Spleen (tissue), 11 donors: Measurements from ENCODE around the gene RBM27. TPM values are rescaled to one million over a fixed set of nuclear protein-coding genes. Genes with fewer than 3 reads are reported as not detected.
"Not testable (repeated sequence)": the region's sequence is repeated elsewhere in the genome, so short reads cannot be mapped to it uniquely, and the experiment has no call there.

Experiments
- DNase-seq: peaks from one replicate; pipeline ENCODE4 v3.0.0-alpha.2; 2020
- H3K27ac ChIP-seq, 8 donors: fragments of 200-600 bp; sonication (generic) in 7 of 8; 1 replicate in 4 of 8; 2 replicates in 4 of 8; pipeline versions ENCODE4 v1.5.0 to v1.8.0; 2016 to 2021; ENCODE audit warnings: inconsistent platforms in 4 of 8, mild to moderate bottlenecking in 4 of 8, moderate library complexity in 1 of 8
- H3K27me3 ChIP-seq, 7 donors: fragments of 200-600 bp; sonication (generic) in 6 of 7; replicated peaks in 1 of 7; 1 replicate in 4 of 7; 2 replicates in 3 of 7; pipeline versions ENCODE4 v1.5.0 to v1.8.0; 2016 to 2021; ENCODE audit warnings: inconsistent platforms in 3 of 7, mild to moderate bottlenecking in 1 of 7
- H3K36me3 ChIP-seq, 6 donors: fragments of 200-600 bp; sonication (generic) in 5 of 6; 1 replicate in 4 of 6; 2 replicates in 2 of 6; pipeline versions ENCODE4 v1.5.0 to v1.8.0; 2016 to 2021; ENCODE audit warnings: inconsistent platforms in 2 of 6
- H3K4me1 ChIP-seq, 6 donors: fragments of 200-600 bp; sonication (generic) in 5 of 6; 1 replicate in 3 of 6; 2 replicates in 3 of 6; pipeline versions ENCODE4 v1.5.0 to v1.8.0; 2016 to 2021; ENCODE audit warnings: inconsistent platforms in 3 of 6
- H3K4me3 ChIP-seq, 8 donors: fragments of 200-600 bp; sonication (generic) in 7 of 8; 1 replicate in 4 of 8; 2 replicates in 4 of 8; pipeline versions ENCODE4 v1.5.0 to v1.8.0; 2016 to 2021; ENCODE audit warnings: inconsistent platforms in 4 of 8, mild to moderate bottlenecking in 4 of 8, moderate library complexity in 2 of 8
- H3K9me3 ChIP-seq, 8 donors: fragments of 200-600 bp; sonication (generic) in 7 of 8; 1 replicate in 4 of 8; 2 replicates in 4 of 8; pipeline versions ENCODE4 v1.5.0 to v1.8.0; 2016 to 2021; ENCODE audit warnings: inconsistent platforms in 4 of 8
- CTCF ChIP-seq, 11 experiments: fragments of 200-600 bp in 7 of 11; fragments of 450-650 bp in 4 of 11; sonication (generic) in 4 of 11; IDR thresholded peaks in 8 of 11; conservative IDR thresholded peaks in 3 of 11; 1 replicate in 7 of 11; 2 replicates in 4 of 11; pipeline versions ENCODE4 v1.4.0 to v1.8.0; 2016 to 2021; ENCODE audit warnings: antibody characterized with exemption in 11 of 11, inconsistent platforms in 4 of 11, mild to moderate bottlenecking in 1 of 11
- POLR2A ChIP-seq, 3 donors: fragments of 450-650 bp; IDR thresholded peaks; one replicate each; pipeline ENCODE4 v1.5.1; 2017; ENCODE audit warnings: antibody characterized with exemption in 3 of 3, mild to moderate bottlenecking in 1 of 3
- POLR2AphosphoS5 ChIP-seq, 3 donors: sonication (generic); formaldehyde crosslinking; IDR thresholded peaks; one replicate each; pipeline ENCODE4 v1.5.1; 2017; ENCODE audit warnings: antibody characterized with exemption in 3 of 3
- WGBS, 5 donors: extraction: QIAGEN DNeasy Blood & Tissue Kit in 3 of 5; methylation state at CpG; one replicate each; pipeline versions ENCODE4 v1.1.5 to v1.1.7; 2013 to 2018; 5-methylcytosine and 5-hydroxymethylcytosine counted together
- intact Hi-C: fragments of 100-400 bp; cut with DNase I; formaldehyde crosslinking; loops from one replicate; pipeline ENCODE4 v1.15.0; 2023; ENCODE audit warnings: low total_unique reads
- polyA plus RNA-seq, 3 donors: library from polyadenylated mRNA; stranded (reverse); fragments of 200-250 nt; gene quantifications; one replicate each; pipeline ENCODE4 v1.2.1, GENCODE V29; 2013
- total RNA-seq, 7 donors: library from RNA; depleted of rRNA in 3 of 7; stranded (reverse); fragments of >200 nt in 3 of 7; fragmentation: NEBNext Ultra II Directional in 4 of 7; extraction: Animal tissue kit (Norgen Biotek cat#: 25700) in 4 of 7; gene quantifications; one replicate each; pipeline versions ENCODE4 v1.1.0 to v1.2.1, GENCODE V29; 2016 to 2021
- donor health status: healthy with polysubstance abuse.
- donor health status: DM: no; HTN: no; CAD: no; lungs with moderate emphysema.
- donor health status: DM: no; HTN: no; CAD: no.
- donor health status: Bipolar disorder and iron deficiency.
- donor health status: healthy.
- donor health status: DM: no; HTN: no; CAD: no.
- donor health status: DM: yes; HTN: yes; CAD: no.

The RBM27 gene
- total and polyA plus RNA-seq, 10 donors: 5.5 to 26.4 (median 17.9) TPM

- intact Hi-C loops: no loop called here
- Histone ChIP-seq H3K4me3 (no peak overlapping the region), H3K27me3 (peaks cover 0 to 7% (median 0%) of the 10 kb centered on the region in 7 donors), H3K4me1 (no peaks in the 10 kb centered on the region), H3K27ac (no peak overlapping the region), H3K9me3 (no peaks in the 10 kb centered on the region), H3K36me3 (no peaks in the 10 kb centered on the region)
- WGBS, 5 donors: 80 to 91% (median 82%) methylated on average over 3 of the region's 3 CpGs
- no peak for DNase-seq
- TF ChIP-seq POLR2AphosphoS5 (IDR thresholded peaks at IDR 0.05) (no peak), CTCF (IDR thresholded peaks at IDR 0.05 in 8 of 11, conservative IDR thresholded peaks at IDR 0.05 in 3 of 11) (no peak), POLR2A (IDR thresholded peaks at IDR 0.05) (no peak)
These were observed 10.8 kb upstream of the RBM27 start for GRCh38 chr5:146192571-146193043.

- Histone ChIP-seq H3K36me3 (no peaks in the 10 kb centered on the region), H3K9me3 (no peaks in the 10 kb centered on the region), H3K27me3 (peaks cover 0 to 7% (median 0%) of the 10 kb centered on the region in 7 donors), H3K4me3 (no peak overlapping the region), H3K27ac (no peak overlapping the region), H3K4me1 (no peaks in the 10 kb centered on the region)
- TF ChIP-seq POLR2A (IDR thresholded peaks at IDR 0.05) (no peak), CTCF (IDR thresholded peaks at IDR 0.05 in 8 of 11, conservative IDR thresholded peaks at IDR 0.05 in 3 of 11) (no peak), POLR2AphosphoS5 (IDR thresholded peaks at IDR 0.05) (no peak)
- intact Hi-C loops: no loop called here
- no peak for DNase-seq
- WGBS, 5 donors: 86 to 96% (median 89%) methylated on average over 1 of the region's 1 CpG
These were observed 10.1 kb upstream of the RBM27 start for GRCh38 chr5:146193285-146193684.

- H3K27me3 ChIP-seq, H3K9me3 ChIP-seq, DNase-seq, H3K27ac ChIP-seq, H3K36me3 ChIP-seq, H3K4me1 ChIP-seq, H3K4me3 ChIP-seq, intact Hi-C loops: not testable (repeated sequence)
- WGBS, 5 donors: 90 to 99% (median 96%) methylated on average over 4 of the region's 4 CpGs
These were observed 8.4 kb upstream of the RBM27 start for GRCh38 chr5:146194997-146195396.

- DNase-seq: no peak
- Histone ChIP-seq H3K27ac (no peak overlapping the region), H3K27me3 (no peaks in the 10 kb centered on the region), H3K4me1 (no peaks in the 10 kb centered on the region), H3K9me3 (no peaks in the 10 kb centered on the region), H3K36me3 (no peaks in the 10 kb centered on the region), H3K4me3 (no peak overlapping the region)
- TF ChIP-seq POLR2A (IDR thresholded peaks at IDR 0.05) (no peak), POLR2AphosphoS5 (IDR thresholded peaks at IDR 0.05) (no peak), CTCF (IDR thresholded peaks at IDR 0.05 in 8 of 11, conservative IDR thresholded peaks at IDR 0.05 in 3 of 11) (no peak)
- intact Hi-C loops: no loop called here
- 90 to 96% (median 95%) methylated on average over 6 of the region's 6 CpGs for WGBS, 5 donors
These were observed 6.9 kb upstream of the RBM27 start for GRCh38 chr5:146196459-146197048.
